ENCODE measurements around the gene MAL.
"Not testable (repeated sequence)": the region's sequence is repeated elsewhere in the genome, so short reads cannot be mapped to it uniquely, and the experiment has no call there.

MAL gene

DNA sequence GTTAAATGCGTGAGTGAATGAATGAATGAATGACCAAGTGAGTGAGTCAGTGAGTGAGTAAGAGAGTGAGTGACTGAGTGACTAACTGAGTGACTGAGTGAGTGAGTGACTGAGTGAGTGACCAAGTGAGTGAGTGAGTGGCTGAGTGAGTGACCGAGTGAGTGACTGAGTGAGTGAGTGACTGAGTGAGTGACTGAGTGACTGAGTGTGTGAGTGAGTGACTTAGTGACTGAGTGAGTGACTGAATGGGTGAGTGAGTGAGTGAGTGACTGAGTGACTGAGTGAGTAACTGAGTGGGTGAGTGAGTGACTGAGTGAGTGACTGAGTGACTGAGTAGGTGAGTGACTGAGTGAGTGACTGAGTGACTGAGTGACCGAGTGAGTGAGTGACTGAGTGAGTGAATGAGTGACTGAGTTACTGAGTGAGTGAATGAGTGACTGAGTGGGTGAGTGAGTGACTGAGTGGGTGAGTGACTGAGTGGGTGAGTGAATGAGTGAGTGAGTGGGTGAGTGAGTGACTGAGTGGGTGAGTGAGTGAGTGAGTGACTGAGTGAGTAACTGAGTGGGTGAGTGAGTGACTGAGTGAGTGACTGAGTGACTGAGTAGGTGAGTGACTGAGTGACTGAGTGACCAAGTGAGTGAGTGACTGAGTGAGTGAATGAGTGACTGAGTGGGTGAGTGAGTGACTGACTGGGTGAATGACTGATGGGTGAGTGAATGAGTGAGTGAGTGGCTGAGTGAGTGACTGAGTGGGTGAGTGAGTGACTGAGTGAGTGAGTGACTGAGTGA is 11.3 kb downstream of the MAL start:
- peaks cover 2% of the 10 kb centered on the region for H3K27me3 ChIP-seq (ENCODE audit: insufficient read depth, poor library complexity, severe bottlenecking)
- DNase-seq (ENCODE audit: low read depth in 1 of 2, low spot score in 1 of 2): no peak
- TF ChIP-seq SPI1 (IDR thresholded peaks at IDR 0.05; ENCODE audit: borderline replicate concordance, low read depth): no peak
- no peak for TF ChIP-seq POLR2AphosphoS5 (IDR thresholded peaks at IDR 0.05; ENCODE audit: low read depth)
- TF ChIP-seq GABPA (IDR thresholded peaks at IDR 0.05; ENCODE audit: low read depth): no peak
- no peak for TF ChIP-seq REST (IDR thresholded peaks at IDR 0.05; ENCODE audit: insufficient replicate concordance, low read depth)
- TF ChIP-seq CTCF (IDR thresholded peaks at IDR 0.05; ENCODE audit: insufficient read depth, low read length): no peak
- no peak overlapping the region for H3K27ac ChIP-seq (replicated peaks)
- no peak overlapping the region for H3K4me3 ChIP-seq (replicated peaks; ENCODE audit: insufficient read depth, low read length)

DNA sequence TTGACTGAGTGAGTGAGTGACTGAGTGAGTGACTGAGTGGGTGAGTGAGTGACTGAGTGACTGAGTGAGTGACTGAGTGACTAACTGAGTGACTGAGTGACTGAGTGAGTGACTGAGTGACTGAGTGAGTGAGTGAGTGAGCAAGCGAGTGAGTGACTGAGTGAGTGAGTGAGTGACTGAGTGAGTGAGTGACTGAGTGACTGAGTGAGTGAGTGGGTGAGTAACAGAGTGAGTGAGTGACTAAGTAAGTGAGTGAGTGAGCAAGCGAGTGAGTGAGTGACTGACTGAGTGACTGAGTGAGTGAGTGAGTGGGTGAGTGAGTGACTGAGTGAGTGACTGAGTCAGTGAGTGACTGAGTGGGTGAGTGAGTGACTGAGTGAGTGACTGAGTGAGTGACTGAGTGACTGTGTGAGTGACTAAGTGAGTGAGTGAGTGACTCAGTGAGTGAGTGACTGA is 11.9 kb downstream of the MAL start:
- no peak for DNase-seq (ENCODE audit: low read depth in 1 of 2, low spot score in 1 of 2)
- TF ChIP-seq GABPA (IDR thresholded peaks at IDR 0.05; ENCODE audit: low read depth) (no peak), POLR2AphosphoS5 (IDR thresholded peaks at IDR 0.05; ENCODE audit: low read depth) (no peak), SPI1 (IDR thresholded peaks at IDR 0.05; ENCODE audit: borderline replicate concordance, low read depth) (no peak), CTCF (IDR thresholded peaks at IDR 0.05; ENCODE audit: insufficient read depth, low read length) (no peak)
- Histone ChIP-seq H3K4me3 (replicated peaks; ENCODE audit: insufficient read depth, low read length) (no peak overlapping the region), H3K27me3 (ENCODE audit: insufficient read depth, poor library complexity, severe bottlenecking) (peaks cover 2% of the 10 kb centered on the region), H3K27ac (replicated peaks) (no peak overlapping the region)

- not testable (repeated sequence) for H3K4me3 ChIP-seq (replicated peaks; ENCODE audit: insufficient read depth, low read length); H3K27ac ChIP-seq (replicated peaks); DNase-seq (ENCODE audit: low read depth in 1 of 2, low spot score in 1 of 2); H3K27me3 ChIP-seq (ENCODE audit: insufficient read depth, poor library complexity, severe bottlenecking)
Measured at GRCh38 chr2:95037841-95038585, 12.5 kb downstream of the MAL start.

DNA sequence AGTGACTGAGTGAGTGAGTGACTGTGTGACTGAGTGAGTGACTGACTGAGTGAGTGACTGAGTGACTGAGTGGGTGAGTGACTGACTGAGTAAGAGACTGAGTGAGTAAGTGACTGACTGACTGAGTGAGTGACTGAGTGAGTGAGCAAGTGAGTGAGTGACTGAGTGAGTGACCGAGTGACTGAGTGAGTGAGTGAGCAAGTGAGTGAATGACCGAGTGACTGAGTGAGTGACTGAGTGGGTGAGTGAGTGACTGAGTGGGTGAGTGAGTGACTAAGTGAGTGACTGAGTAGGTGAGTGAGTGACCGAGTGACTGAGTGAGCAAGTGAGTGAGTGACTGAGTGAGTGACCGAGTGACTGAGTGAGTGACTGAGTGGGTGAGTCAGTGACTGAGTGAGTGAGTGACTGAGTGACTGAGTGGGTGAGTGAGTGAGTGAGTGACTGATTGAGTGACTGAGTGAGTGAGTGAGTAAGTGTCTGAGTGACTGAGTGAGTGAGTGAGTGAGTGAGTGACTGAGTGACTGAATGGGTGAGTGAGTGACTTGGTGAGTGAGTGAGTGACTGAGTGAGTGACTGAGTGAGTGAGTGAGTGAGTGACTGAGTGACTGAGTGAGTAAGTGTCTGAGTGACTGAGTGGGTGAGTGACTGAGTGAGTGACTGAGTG is 13.3 kb downstream of the MAL start:
- TF ChIP-seq CTCF (IDR thresholded peaks at IDR 0.05; ENCODE audit: insufficient read depth, low read length) (no peak), POLR2AphosphoS5 (IDR thresholded peaks at IDR 0.05; ENCODE audit: low read depth) (no peak), GABPA (IDR thresholded peaks at IDR 0.05; ENCODE audit: low read depth) (no peak), REST (IDR thresholded peaks at IDR 0.05; ENCODE audit: insufficient replicate concordance, low read depth) (no peak), SPI1 (IDR thresholded peaks at IDR 0.05; ENCODE audit: borderline replicate concordance, low read depth) (no peak)
- no peak overlapping the region for H3K27ac ChIP-seq (replicated peaks)
- DNase-seq (ENCODE audit: low read depth in 1 of 2, low spot score in 1 of 2): no peak
- H3K4me3 ChIP-seq (replicated peaks; ENCODE audit: insufficient read depth, low read length): no peak overlapping the region
- peaks cover 8% of the 10 kb centered on the region for H3K27me3 ChIP-seq (ENCODE audit: insufficient read depth, poor library complexity, severe bottlenecking)

Data from HL-60 (cell line).